HEK293 (cell line): Measurements from ENCODE around the gene AASDH.

Experiments
- CTCF ChIA-PET: fragments of 350-600 bp; formaldehyde crosslinking; extraction: SDS; loops from one replicate; lab custom pipeline; 2021; ENCODE audit warnings: antibody characterized with exemption; lab: Yijun Ruan, JAX
- POLR2A ChIA-PET: fragments of 300-600 bp; formaldehyde crosslinking; extraction: SDS; loops from one replicate; lab custom pipeline; 2020; ENCODE audit warnings: antibody characterized with exemption, inconsistent platforms; lab: Yijun Ruan, JAX
- H3K27ac ChIP-seq: fragments of 200-500 bp; sonication (Bioruptor generic); 2 replicates; pipeline ENCODE4 v1.5.1; 2014; ENCODE audit warnings: low read depth, low read length, control low read depth, inconsistent platforms; ENCODE audit errors: extremely low read depth
- H3K36me3 ChIP-seq, 2 experiments: fragments of 200-500 bp in 1 of 2; sonication (Bioruptor generic) in 1 of 2; 1 replicate in 1 of 2; 2 replicates in 1 of 2; pipeline ENCODE4 v1.5.1; 2014 to 2017; ENCODE audit warnings: inconsistent platforms in 2 of 2, low read length in 2 of 2; ENCODE audit not compliant: control insufficient read depth in 2 of 2, insufficient read depth in 1 of 2
- H3K4me1 ChIP-seq: fragments of 200-500 bp; sonication (Bioruptor generic); 2 replicates; pipeline ENCODE4 v1.5.1; 2014; ENCODE audit warnings: mild to moderate bottlenecking, low read length, inconsistent platforms; ENCODE audit not compliant: control insufficient read depth, insufficient read depth
- H3K4me3 ChIP-seq: 2 replicates; pipeline ENCODE4 v1.5.1; 2011; ENCODE audit warnings: low read depth, mild to moderate bottlenecking, control low read depth, low read length, moderate library complexity
- H3K9me3 ChIP-seq: fragments of 200-500 bp; sonication (Bioruptor generic); 2 replicates; pipeline ENCODE4 v1.5.1; 2014; ENCODE audit warnings: low read depth, low read length, inconsistent platforms; ENCODE audit not compliant: control insufficient read depth, insufficient read depth
- ATF2 ChIP-seq: fragments of 450-650 bp; formaldehyde crosslinking; IDR thresholded peaks from 2 replicates; pipeline ENCODE4 v1.5.1; 2016; ENCODE audit warnings: missing biosample characterization, missing genetic modification characterization, low read depth
- GFI1B ChIP-seq: fragments of 450-650 bp; formaldehyde crosslinking; IDR thresholded peaks from 2 replicates; pipeline ENCODE4 v1.5.1; 2016; ENCODE audit warnings: missing biosample characterization, missing genetic modification characterization
- GLI4 ChIP-seq: fragments of 450-650 bp; formaldehyde crosslinking; IDR thresholded peaks from 2 replicates; pipeline ENCODE4 v1.5.1; 2016; ENCODE audit warnings: missing biosample characterization, missing genetic modification characterization
- GLIS2 ChIP-seq: fragments of 450-650 bp; formaldehyde crosslinking; IDR thresholded peaks from 2 replicates; pipeline ENCODE4 v1.5.1; 2016; ENCODE audit warnings: missing biosample characterization, missing genetic modification characterization
- HOXC10 ChIP-seq: sonication (generic); formaldehyde crosslinking; IDR thresholded peaks from 2 replicates; pipeline ENCODE4 v1.8.1; 2023; ENCODE audit warnings: mild to moderate bottlenecking, missing genetic modification reagents
- KLF17 ChIP-seq: fragments of 450-650 bp; formaldehyde crosslinking; IDR thresholded peaks from 2 replicates; pipeline ENCODE4 v1.5.1; 2016; ENCODE audit warnings: missing biosample characterization, missing genetic modification characterization
- MYNN ChIP-seq: fragments of 450-650 bp; formaldehyde crosslinking; IDR thresholded peaks from 2 replicates; pipeline ENCODE4 v1.5.1; 2016; ENCODE audit warnings: missing biosample characterization, missing genetic modification characterization, borderline replicate concordance
- TRIM28 ChIP-seq: IDR thresholded peaks from 2 replicates; pipeline ENCODE4 v1.6.1; 2011; ENCODE audit warnings: low read length, control low read depth, borderline replicate concordance
- ZBTB26 ChIP-seq: fragments of 450-650 bp; formaldehyde crosslinking; optimal IDR thresholded peaks from 2 replicates; pipeline ENCODE3; 2016; ENCODE audit warnings: missing biosample characterization, mild to moderate bottlenecking, missing genetic modification characterization
- ZNF132 ChIP-seq: fragments of 450-650 bp; formaldehyde crosslinking; IDR thresholded peaks from 2 replicates; pipeline ENCODE4 v1.5.1; 2017; ENCODE audit warnings: missing biosample characterization, missing genetic modification characterization, borderline replicate concordance
- ZNF157 ChIP-seq: fragments of 450-650 bp; formaldehyde crosslinking; IDR thresholded peaks from 2 replicates; pipeline ENCODE4 v1.5.1; 2016; ENCODE audit warnings: missing biosample characterization, missing genetic modification characterization
- ZNF16 ChIP-seq: fragments of 450-650 bp; formaldehyde crosslinking; IDR thresholded peaks from 2 replicates; pipeline ENCODE4 v1.5.1; 2016; ENCODE audit warnings: low read depth, missing biosample characterization, missing genetic modification characterization
- ZNF19 ChIP-seq: fragments of 450-650 bp; formaldehyde crosslinking; IDR thresholded peaks from 2 replicates; pipeline ENCODE4; 2016; ENCODE audit warnings: missing biosample characterization, missing genetic modification characterization, low read depth
- ZNF292 ChIP-seq: fragments of 450-650 bp; formaldehyde crosslinking; IDR thresholded peaks from 2 replicates; pipeline ENCODE4 v1.5.1; 2016; ENCODE audit warnings: low read depth, missing biosample characterization, missing genetic modification characterization, borderline replicate concordance
- ZNF354C ChIP-seq: fragments of 450-650 bp; formaldehyde crosslinking; IDR thresholded peaks from 2 replicates; pipeline ENCODE4 v1.5.1; 2016; ENCODE audit warnings: missing biosample characterization, missing genetic modification characterization, low read depth, borderline replicate concordance
- ZNF394 ChIP-seq: fragments of 450-650 bp; formaldehyde crosslinking; IDR thresholded peaks from 2 replicates; pipeline ENCODE4 v1.5.1; 2016; ENCODE audit warnings: missing biosample characterization, missing genetic modification characterization, mild to moderate bottlenecking, moderate library complexity, borderline replicate concordance
- ZNF398 ChIP-seq: fragments of 450-650 bp; formaldehyde crosslinking; IDR thresholded peaks from 2 replicates; pipeline ENCODE4 v1.5.1; 2017; ENCODE audit warnings: missing biosample characterization, missing genetic modification characterization
- ZNF521 ChIP-seq: fragments of 450-650 bp; formaldehyde crosslinking; IDR thresholded peaks from 2 replicates; pipeline ENCODE4 v1.5.1; 2017; ENCODE audit warnings: missing biosample characterization, mild to moderate bottlenecking, missing genetic modification characterization
- ZNF623 ChIP-seq: fragments of 450-650 bp; formaldehyde crosslinking; IDR thresholded peaks from 2 replicates; pipeline ENCODE4 v1.5.1; 2016; ENCODE audit warnings: missing biosample characterization, missing genetic modification characterization
- ZNF624 ChIP-seq: fragments of 450-650 bp; formaldehyde crosslinking; IDR thresholded peaks from 2 replicates; pipeline ENCODE4 v1.5.1; 2017; ENCODE audit warnings: missing biosample characterization, missing genetic modification characterization
- ZNF701 ChIP-seq: fragments of 450-650 bp; formaldehyde crosslinking; IDR thresholded peaks from 2 replicates; pipeline ENCODE4 v1.5.1; 2016; ENCODE audit warnings: missing biosample characterization, missing genetic modification characterization
- ZNF707 ChIP-seq: fragments of 450-650 bp; formaldehyde crosslinking; IDR thresholded peaks from 2 replicates; pipeline ENCODE4 v1.5.1; 2016; ENCODE audit warnings: missing biosample characterization, missing genetic modification characterization
- ZNF830 ChIP-seq: fragments of 450-650 bp; IDR thresholded peaks from 2 replicates; pipeline ENCODE4 v1.5.0; 2018; ENCODE audit warnings: missing biosample characterization, missing genetic modification characterization, low read depth, mild to moderate bottlenecking, moderate library complexity

Gene AASDH

GRCh38 chr4:56348576-56348975 lies 38.7 kb downstream of the AASDH start:
- ChIA-PET POLR2A (no interaction called here), CTCF (no interaction called here)
- Histone ChIP-seq H3K4me1 (no peaks in the 10 kb centered on the region), H3K4me3 (no peak overlapping the region), H3K9me3 (no peaks in the 10 kb centered on the region), H3K27ac (no peak overlapping the region), H3K36me3 (peaks cover 0 to 36% of the 10 kb centered on the region in 2 experiments; a peak in 2 of 3 replicates)
- TF ChIP-seq TRIM28: no peak
- no peak for TF ChIP-seq ATF2 (tag by site-specific recombination)
- no peak for TF ChIP-seq ZNF623 (tag by site-specific recombination)
- no peak for TF ChIP-seq ZNF521 (tag by site-specific recombination)
- no peak for TF ChIP-seq ZNF354C (tag by site-specific recombination)
- no peak for TF ChIP-seq ZNF157 (tag by site-specific recombination)
- TF ChIP-seq GLIS2 (tag by site-specific recombination): no peak
- TF ChIP-seq ZNF701 (tag by site-specific recombination): no peak
- TF ChIP-seq GFI1B (tag by site-specific recombination): no peak
- TF ChIP-seq ZNF398 (tag by site-specific recombination): no peak
- no peak for TF ChIP-seq ZNF292 (tag by site-specific recombination)
- no peak for TF ChIP-seq ZNF16 (tag by site-specific recombination)

- ChIA-PET POLR2A (no interaction called here), CTCF (interaction anchor here (0.6 kb wide), 1 partner anchor 601 kb away, joined by 3 read pairs; no protein-coding TSS in a partner anchor)
- Histone ChIP-seq H3K9me3 (no peaks in the 10 kb centered on the region), H3K4me3 (no peak overlapping the region), H3K36me3 (peaks cover 0 to 30% of the 10 kb centered on the region in 2 experiments; a peak in 2 of 3 replicates), H3K4me1 (no peaks in the 10 kb centered on the region), H3K27ac (no peak overlapping the region)
- TF ChIP-seq ZNF830 (no peak), HOXC10 (CRISPR knock-in tag) (no peak), ZBTB26 (tag by site-specific recombination) (no peak), GLI4 (no peak), ZNF394 (no peak), ZNF19 (tag by site-specific recombination) (no peak), ZNF132 (tag by site-specific recombination) (no peak), ZNF707 (no peak), MYNN (tag by site-specific recombination) (no peak), ZNF624 (tag by site-specific recombination) (no peak), KLF17 (tag by site-specific recombination) (no peak)
Measured at GRCh38 chr4:56345458-56345857, 41.8 kb downstream of the AASDH start.
